NCI-H1417 treated with DMSO at 0.1 percent for 48 hours (cell line): ENCODE data around the gene TREML1.

ENCODE experiments used
- DNase-seq: peaks from one replicate; lab custom pipeline; 2025; lab: John Stamatoyannopoulos, UW

TREML1 gene

DNA sequence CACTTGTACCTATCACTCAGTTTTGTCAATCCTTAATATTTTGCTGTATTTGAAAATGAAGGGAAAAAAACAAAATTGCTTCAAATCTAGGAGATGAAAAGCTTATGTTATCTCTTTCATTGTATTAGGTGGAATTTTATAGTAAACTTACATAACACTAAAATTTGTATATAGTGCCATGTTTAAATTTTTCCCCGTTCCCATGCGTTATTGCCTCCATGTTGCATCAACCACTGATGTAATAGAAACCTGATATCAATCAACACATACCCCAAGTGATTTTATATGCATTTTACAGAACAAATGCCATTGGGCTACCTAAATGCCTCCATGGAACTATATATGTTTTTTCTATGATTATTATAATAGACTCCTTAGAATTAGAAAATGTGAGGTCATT is 23.5 kb upstream of the TREML1 start:
- DNase-seq: no peak

DNA sequence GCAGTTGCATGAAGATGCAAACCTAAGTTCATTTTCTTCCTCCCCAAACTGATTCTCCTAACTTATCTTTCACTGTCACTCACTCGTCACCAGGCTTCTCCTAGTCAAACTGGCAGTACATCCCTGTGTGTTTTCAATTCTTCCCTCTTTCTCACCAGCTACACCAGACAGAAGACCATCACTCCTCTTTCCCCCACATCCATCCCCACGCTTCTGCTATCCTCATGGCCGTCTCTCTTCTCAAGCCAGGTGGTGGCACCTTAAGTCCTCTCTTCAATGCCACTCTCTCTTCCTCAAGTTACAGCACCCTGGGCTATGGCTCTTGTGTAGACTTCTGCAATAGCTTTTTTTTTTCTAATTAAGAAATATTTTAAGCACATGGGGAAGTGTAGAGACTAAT is 23.1 kb upstream of the TREML1 start:
- DNase-seq: no peak

DNA sequence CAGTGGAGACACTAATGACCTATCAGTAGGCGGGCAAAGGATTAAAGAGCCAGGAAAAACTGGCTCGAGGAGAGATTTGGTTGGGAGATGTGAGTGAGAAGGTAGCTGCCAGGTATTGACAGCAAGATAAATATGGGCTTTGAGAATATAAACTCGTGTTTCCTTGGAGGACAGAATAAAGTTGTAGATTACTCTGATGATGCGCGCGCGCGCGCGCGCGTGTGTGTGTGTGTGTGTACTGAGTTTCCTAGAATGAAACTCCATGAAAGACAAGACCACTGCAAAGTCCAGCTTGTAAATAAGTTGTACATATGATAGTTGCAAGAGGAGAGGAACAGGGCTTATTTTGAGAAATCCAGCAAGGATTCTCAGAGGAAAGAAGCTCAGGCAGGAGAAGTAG is 22.0 kb upstream of the TREML1 start:
- DNase-seq: no peak

DNA sequence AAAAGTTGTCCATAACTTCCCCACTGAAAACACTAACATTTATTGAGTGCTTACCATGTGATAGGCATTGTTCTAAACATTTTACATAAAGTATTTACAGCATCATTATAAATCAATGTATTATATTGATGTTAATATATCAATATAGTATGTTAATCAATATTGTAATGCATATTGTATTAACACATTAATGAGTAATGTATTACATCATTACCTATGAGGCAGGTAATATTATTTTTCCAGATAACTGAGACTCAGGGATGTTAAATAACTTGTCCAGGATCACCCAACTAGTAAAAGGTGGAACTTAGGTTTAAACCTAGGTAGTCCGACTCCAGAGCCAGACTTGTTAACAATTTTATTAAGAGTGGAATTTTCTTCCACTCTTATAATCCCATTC is 20.9 kb upstream of the TREML1 start:
- no peak for DNase-seq

DNA sequence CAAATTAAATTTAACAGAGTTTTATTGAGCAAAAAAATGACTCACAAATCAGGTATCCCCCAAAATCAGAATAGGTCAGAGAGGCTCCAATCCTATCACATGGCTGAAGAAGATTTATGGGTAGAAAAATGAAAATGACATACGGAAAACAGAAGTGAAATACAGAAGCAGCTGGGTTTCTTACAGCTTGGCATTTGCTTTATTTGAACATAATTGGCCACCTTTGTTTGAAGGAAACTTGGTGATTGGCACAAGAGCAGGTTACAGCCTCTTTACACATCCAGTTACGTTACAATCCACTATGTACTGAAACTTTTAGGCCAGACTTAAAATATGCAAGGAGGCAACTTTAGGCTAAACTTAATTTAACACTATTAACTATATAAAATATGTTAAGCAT is 20.5 kb upstream of the TREML1 start:
- DNase-seq: no peak

DNA sequence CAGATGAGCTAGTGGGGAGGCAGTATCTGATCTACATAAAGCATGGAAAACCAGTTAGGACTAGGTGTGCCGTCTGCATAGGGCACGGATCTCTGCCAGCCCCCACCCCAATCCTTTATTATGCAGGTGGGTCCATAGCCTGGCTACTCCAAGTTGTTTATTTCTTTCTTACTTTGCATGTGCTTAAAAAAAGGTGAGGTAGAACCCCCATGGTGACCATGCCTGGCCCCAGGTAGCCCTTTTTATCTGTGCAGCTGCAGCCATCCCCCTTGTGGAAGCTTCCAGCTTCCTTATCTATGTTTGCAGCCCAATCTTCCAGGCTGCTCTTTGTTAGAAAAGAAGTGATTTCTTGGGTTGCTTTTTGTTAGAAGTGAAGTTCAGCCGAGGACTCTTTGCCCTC is 17.8 kb upstream of the TREML1 start:
- no peak for DNase-seq

DNA sequence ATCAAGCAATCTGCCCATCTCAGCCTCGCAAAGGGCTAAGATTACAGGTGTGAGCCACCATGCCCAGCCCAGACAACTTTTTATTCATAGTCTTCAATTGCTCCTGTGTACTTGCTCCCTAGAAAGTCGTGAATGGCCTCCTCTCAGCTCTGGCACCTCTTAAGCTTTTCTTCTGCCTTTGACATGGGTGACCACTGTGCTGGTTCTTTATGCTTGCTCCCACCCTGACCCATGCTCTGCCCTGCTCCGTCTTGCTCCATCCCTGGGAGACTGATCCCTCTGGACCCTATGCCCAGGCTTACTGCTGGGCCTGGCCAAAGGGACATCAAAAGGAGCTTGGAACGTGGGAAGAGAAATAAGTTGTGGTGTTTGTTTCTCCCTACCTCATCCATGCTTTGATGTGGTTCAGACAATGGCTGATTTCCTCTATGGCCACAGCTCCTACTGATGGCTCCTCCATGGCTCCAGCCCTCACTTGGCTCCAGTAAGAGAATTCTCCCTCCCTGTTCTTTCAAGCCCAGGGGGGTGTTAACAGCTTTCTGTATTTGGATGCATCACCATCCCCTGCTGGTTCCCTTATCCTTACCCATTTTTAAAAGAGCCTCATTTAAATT is 16.5 kb upstream of the TREML1 start:
- DNase-seq: no peak

DNA sequence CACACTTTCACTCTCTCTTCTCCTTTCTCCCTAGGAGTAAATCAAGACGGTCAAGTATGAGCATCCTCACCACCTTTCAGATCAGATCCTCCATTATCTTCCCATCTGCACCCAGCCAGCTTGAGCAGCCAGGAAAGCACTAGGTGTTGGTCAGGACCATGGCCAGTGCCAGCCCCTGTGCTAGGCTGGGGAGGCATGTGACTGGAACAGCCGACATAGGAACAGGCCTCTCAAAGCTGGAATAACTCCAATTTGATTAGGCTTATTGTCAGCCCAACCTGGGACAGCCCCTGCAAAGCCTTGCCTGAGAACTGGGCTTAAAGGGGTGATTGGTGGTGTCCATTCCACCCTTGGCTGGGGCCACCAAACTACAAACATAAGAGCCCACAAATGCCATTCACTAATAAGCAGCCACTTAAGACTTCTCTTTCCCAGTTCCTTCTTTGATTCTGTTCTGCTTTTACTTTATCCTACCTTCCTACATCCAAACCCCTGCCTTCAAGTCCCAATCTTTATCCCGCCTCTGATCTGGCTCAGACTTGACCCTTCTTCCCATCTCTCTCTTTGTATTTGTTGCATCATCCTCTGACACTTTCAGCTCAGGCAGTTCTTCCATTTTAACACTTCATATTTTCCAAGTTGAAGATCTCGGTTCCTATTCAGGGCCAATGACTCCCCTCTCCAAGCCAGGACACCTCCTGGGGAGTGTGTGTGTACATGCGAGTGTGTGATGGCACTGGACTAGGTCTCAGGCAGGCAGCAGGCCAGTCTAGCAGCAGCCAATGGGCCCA is 13.2 kb upstream of the TREML1 start:
- DNase-seq: no peak

DNA sequence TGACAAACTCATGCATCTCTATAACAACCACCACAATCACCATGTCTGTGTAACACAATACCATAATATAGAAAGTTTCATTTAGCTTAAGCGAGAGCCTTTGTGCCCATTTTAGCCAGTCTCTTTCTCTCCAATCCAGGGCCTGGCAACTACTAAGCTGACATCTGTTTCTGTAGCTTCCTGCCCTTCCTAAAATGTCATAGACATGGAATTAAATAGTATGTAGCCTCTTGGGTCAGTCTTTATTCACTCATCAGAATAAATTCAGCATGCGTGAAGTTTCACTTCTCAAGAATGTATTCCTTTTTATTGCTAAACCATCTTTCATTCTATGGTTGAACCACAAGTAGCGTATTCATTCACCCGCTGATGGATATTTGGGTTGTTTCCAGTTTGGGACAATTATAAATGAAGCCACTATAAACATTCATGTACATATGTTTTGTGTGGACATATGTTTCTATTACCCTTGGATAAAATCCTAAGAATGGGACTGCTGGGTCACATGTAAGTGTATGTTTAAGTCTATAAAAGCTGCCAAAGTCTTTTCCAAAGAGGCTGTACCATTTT is 10.5 kb upstream of the TREML1 start:
- no peak for DNase-seq

DNA sequence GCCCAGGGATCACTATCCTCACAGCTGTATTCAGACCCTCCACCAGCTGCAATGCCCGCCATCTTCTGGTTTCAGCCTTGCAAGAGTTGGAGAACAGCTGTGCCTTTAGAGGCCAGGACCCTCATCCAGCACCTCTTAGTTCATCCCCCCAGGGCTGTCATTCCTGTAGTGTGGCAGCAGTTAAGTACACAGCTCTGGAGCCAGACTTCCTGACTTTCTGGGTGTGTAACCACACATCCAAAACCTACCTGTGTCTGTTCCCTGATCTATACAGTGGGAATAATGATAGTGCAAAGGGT is 9.2 kb upstream of the TREML1 start:
- no peak for DNase-seq

DNA sequence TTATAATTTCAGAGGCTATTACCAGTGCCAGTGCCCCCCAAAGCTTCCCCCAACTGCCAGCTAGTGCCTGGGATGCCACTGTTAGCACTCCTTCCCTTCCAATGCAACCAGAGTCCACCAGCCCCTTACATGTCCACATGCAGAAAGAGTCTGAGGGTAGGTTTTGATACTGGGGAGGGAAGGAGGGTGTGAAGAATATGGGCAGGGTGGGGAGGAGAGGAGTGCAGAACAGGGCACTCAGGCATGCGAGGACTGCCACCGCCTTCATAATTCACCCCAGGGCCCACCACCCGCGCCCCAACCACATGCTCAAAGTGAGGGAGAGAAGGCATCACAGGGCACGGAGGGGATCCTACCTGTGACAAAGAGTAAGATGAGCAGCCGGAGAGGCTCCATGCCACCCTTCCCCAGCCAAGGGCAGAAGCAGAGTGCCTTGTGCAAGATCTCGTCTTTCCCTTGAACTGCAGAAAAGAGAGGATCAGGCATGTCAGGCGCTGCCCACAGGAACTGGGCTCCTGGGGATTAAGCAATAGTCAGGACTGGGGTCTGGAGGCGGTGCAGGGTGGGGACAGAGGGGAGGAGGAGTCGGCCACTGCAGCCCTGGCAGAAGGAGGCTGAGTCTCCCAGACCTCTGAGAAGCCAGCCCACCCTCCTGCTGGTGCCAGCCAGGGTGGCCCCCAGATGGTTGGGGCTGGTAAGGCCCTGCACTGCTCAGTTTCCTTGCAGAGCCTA is 8.7 kb upstream of the TREML1 start, which contains the start of gene TREM2:
TSS of gene TREM2 (minus strand) at position 430 of the 732 bp plus-strand sequence. CDS start at position 396, 34 bp downstream.
- no peak for DNase-seq

DNA sequence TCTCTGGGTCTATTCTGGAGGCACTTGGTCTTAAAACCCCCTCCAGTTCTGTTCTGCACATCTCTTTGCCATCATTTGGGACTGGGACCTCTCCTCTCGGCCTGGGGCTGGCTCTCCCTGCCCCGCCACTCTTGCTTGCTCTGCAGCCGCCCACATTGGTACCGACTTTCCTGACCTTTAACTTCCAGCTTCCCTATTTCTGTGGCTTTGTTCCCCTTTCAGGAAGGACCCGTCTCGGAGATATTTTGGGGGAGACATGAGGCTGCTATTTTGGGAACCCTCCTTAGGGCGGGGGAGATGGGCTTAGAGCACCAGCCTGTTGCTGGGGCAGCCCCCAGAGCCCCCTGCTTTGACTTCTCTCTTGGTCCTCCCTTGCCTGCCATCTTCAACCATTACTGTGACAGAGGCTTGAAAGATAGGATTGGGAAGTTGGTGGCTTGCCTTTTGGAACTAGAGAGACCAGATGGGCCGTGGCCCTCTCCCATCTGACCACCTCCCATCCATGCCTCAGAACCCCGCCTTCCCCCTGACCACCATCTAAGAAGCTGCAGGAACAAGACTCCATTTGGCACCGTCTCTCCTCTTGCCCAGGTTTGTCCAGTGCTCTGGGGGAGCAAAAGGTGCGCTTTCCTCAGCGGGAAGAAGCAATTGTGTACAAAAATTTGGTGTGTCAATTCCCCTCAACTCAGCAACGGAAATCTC is 7.9 kb upstream of the TREML1 start:
- no peak for DNase-seq

DNA sequence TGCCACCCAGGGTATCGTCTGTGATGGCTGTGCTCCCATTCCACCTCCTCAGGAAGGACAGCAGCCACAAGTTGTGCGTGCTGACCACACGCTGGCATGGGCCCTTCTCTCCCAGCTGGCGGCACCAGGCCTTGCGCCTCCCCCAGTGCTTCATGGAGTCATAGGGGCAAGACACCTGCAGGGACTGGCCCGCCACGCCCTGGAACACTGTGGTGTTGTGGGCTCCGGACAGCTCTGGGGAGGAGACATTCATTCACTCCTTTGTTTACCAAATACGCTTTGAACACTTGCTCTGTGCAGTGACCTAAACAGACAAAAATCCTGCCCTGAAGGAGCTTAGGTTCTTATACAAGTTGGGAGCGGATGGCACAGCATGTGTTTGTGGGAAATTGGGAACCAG is 7.2 kb upstream of the TREML1 start:
- no peak for DNase-seq

DNA sequence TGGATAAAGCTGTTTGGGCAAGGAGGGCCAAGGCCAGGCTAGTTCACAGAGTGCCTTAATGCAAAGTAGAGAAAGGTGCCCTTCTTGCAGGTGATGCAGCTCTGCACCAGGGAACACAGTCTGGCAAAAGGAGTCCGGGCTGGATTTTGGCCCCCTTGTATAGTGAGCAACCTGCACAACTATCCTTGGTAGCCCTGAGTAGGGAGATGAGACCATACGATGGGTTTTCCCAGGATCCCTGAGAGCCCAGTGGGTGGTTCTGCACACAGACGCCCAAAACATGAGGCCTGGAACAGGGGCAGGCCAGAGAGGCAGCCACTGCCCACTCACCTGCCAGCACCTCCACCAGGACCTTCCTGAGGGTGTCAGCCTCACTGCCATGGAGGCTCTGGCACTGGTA is 6.8 kb upstream of the TREML1 start:
- no peak for DNase-seq

DNA sequence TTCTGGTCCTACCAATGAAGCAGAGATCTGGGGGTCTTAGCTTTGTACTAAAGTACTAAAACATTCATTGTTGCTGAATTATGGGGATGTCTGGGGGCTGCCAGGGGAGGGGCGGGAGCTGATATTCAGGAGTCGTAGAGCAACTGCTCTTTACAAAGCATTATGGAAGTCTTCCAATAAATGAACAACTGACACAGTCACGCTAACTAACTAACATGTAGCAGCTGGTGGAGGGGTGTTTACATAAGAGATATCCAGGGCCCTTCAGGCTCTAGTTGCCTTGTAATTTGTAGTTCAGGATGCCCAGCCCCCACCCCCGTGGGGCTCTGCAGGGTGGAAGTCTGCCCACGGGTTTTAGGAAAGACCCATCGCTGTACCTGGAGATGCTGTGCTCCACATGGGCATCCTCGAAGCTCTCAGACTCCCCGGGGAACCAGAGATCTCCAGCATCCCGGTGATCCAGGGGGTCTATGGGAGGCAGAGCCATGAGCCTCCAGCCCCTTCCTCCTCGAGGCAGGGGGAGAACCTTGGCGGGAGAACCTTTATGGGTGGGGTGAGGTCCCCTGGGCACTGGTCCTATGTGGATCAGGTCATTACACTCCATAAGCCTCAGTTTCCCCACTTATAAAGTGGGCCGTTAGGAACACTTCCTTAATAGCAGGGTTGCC is 5.4 kb upstream of the TREML1 start:
- DNase-seq: peak; percentile 4

DNA sequence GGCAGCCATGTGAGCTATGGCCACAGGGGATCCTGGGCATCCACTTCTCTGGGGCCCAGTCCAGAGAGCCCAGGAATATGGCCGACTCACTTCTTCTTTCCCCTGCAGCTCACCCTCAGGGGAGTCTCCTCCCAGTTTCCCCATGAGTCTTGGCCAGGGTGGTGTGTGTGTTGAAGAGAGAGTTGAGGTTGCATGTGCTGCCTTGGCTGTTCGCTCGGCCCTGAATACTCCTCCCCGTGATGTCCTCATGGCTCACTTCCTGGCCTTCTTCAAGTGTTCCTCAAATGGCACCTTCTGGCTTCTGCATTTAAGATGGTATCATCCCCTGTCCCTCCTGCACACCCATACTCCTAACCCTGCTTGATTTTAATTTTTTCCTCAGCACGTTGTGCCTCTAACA is 3.2 kb upstream of the TREML1 start:
- no peak for DNase-seq

DNA sequence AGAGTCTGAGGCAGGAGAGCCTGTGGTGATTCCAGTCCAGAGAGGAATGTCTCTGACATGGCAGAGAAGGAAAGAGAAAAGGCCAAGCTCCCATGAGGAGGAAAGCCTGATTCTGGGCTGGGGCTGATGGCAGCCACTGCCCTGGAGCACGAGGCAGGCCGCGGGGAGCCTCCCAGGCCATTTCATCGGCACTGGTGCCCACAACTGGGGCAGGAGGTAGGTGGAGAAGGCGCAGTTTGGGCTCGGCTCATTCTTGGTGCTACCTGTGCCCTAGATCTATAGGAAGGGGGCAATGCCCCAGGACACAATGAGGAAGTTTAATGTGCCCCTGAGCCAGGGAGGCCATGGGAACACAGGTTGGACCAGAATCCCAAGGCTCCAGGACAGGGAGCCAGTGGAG is 2.6 kb upstream of the TREML1 start:
- DNase-seq: no peak

DNA sequence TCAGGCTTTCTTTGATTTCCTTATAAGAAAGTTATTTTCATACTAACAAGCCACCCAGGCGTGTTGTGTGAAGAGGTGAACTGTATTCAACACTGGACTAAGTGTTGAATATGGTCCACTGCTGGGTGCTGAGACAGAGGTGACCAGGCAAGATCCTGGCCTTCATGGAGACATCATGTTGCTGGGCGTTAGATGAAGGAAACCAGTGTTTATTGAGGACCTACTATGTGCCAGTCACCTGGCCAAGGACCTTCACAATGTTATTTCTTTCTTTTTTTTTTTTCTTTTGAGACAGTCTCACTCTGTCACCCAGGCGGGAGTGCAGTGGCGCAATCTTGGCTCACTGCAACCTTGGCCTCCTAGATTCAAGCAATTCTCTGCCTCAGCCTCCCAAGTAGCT is 1.9 kb upstream of the TREML1 start:
- no peak for DNase-seq

DNA sequence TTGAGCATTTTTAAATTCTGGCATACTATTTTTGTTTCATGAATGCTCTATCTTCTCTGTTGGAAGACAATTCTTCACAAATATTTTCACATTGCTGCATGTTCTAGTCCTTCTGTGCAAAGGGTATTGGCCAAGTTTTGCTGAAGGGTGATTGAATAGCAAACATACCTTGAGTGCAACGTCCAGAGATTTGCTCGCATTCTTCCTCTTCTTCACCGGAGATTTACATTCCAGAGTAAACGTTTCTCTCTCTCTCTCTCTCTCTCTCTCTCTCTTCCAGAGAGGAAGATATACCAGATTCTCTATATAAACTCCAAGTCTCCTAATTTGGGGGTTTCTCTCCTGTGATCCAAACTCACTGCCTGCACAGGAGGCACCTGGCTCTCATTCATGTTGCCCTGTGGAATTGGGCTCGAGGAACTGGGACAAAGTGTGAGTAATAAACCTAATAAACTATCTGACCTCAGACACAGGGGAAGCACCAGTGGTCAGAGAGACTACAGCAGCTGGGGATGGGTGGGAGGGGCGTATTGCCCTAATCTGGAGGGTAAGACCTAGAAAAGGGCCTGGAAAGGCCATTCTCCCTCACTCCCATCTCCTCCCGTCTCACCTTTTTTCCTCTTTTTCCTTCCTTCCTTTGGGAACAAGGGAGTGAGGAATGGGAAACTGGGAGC is 1.1 kb upstream of the TREML1 start:
- DNase-seq: no peak

DNA sequence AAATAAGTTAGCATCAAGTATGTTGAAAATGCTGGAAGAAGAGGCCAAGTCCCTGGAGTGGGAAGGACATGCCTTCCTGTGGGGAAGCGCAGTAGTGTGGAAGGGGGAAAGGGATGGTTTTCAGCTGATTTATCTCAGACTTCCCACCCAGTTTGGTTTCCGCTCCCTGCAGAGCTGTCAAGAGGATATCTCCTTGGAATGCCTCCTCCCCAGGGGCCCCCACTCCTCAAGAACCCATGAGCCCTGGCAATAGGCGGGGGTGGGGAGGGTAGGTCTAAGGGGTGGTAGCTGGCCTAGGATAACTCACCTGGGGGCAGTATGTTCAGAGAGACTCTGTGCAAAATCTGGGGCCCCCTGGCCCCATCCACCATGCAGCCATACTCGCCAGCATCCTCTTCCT is 696 bp downstream of the TREML1 start:
- no peak for DNase-seq

DNA sequence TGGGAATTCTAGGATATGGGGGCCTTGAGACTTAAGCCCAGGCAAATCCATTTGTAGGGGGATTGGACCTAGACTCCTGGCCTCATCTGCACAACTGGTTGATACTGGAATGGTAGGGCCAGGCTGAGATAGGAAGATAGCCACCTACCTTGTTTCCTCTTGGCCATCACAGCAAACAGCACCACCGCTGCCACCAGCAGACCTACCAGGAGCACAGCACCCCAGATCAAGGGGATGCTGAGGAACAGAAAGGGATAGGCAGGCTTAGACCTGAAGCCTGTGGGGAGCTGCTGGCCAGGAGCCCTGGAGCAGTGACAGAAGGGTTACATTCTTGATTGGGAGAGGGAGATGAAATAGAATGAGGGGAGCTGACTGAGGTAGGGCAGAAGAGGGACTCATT is 3.5 kb downstream of the TREML1 start:
- no peak for DNase-seq
